GM23248 (cell line): ENCODE data around the gene EIPR1. TPM values are rescaled to one million over a fixed set of nuclear protein-coding genes. Genes with fewer than 3 reads are reported as not detected.

Experiments used
- DNase-seq: peaks from one replicate; pipeline ENCODE4 v3.0.0-alpha.2; 2015
- H2AFZ ChIP-seq: fragments of 200-600 bp; sonication (generic); 2 replicates; pipeline ENCODE4 v1.6.1; 2016; ENCODE audit warnings: antibody characterized with exemption
- H3F3A ChIP-seq: fragments of 200-600 bp; sonication (generic); 2 replicates; pipeline ENCODE4 v1.6.1; 2016; ENCODE audit warnings: mild to moderate bottlenecking, antibody characterized with exemption, mixed run types; ENCODE audit not compliant: insufficient read depth
- H3K27ac ChIP-seq: fragments of 200-600 bp; sonication (generic); 2 replicates; pipeline ENCODE4 v1.5.1; 2016; ENCODE audit warnings: mild to moderate bottlenecking
- H3K27me3 ChIP-seq: fragments of 200-600 bp; sonication (generic); replicated peaks from 2 replicates; pipeline ENCODE4 v1.6.1; 2016; ENCODE audit warnings: mild to moderate bottlenecking; ENCODE audit not compliant: insufficient read depth
- H3K36me3 ChIP-seq: fragments of 200-600 bp; sonication (generic); 2 replicates; pipeline ENCODE4 v1.6.1; 2016; ENCODE audit warnings: low read depth, mild to moderate bottlenecking
- H3K4me1 ChIP-seq: fragments of 200-600 bp; sonication (generic); 2 replicates; pipeline ENCODE4 v1.6.1; 2016; ENCODE audit warnings: mild to moderate bottlenecking; ENCODE audit not compliant: insufficient read depth
- H3K4me2 ChIP-seq: fragments of 200-600 bp; sonication (generic); one replicate; pipeline ENCODE4 v1.6.1; 2016; ENCODE audit warnings: mild to moderate bottlenecking; ENCODE audit not compliant: unreplicated experiment
- H3K4me3 ChIP-seq: fragments of 200-600 bp; sonication (generic); 2 replicates; pipeline ENCODE4 v1.5.1; 2016; ENCODE audit warnings: mild to moderate bottlenecking
- H3K79me2 ChIP-seq: fragments of 200-600 bp; sonication (generic); 2 replicates; pipeline ENCODE4 v1.6.1; 2016; ENCODE audit warnings: mild to moderate bottlenecking; ENCODE audit not compliant: insufficient read depth
- H3K9ac ChIP-seq: fragments of 200-600 bp; sonication (generic); 2 replicates; pipeline ENCODE4 v1.6.1; 2016; ENCODE audit warnings: mild to moderate bottlenecking
- H3K9me2 ChIP-seq: fragments of 200-600 bp; sonication (generic); 2 replicates; pipeline ENCODE4 v1.6.1; 2016; ENCODE audit warnings: mixed run types, mild to moderate bottlenecking, moderate library complexity; ENCODE audit not compliant: insufficient read depth
- H3K9me3 ChIP-seq: fragments of 200-600 bp; sonication (generic); one replicate; pipeline ENCODE4 v1.6.1; 2017; ENCODE audit warnings: low read depth
- H4K20me1 ChIP-seq: fragments of 200-600 bp; sonication (generic); 2 replicates; pipeline ENCODE4 v1.6.0; 2016; ENCODE audit not compliant: insufficient read depth
- EZH2 ChIP-seq: fragments of 200-600 bp; sonication (generic); IDR thresholded peaks from 2 replicates; pipeline ENCODE4 v1.6.1; 2018; ENCODE audit warnings: antibody characterized with exemption, mild to moderate bottlenecking; ENCODE audit not compliant: insufficient read depth, poor library complexity, severe bottlenecking
- EZH2phosphoT487 ChIP-seq: fragments of 200-600 bp; sonication (generic); IDR thresholded peaks from 2 replicates; pipeline ENCODE4 v1.6.1; 2018; ENCODE audit warnings: antibody characterized with exemption, moderate library complexity, mild to moderate bottlenecking, low read depth; ENCODE audit not compliant: insufficient read depth
- WGBS, 2 experiments: methylation state at CpG; one replicate each; pipeline ENCODE4 v1.1.6; 2015 to 2017; ENCODE audit warnings: low lambda C conversion rate in 2 of 2, low coverage in 1 of 2; ENCODE audit errors: missing lambda C conversion rate in 2 of 2; 5-methylcytosine and 5-hydroxymethylcytosine counted together
- in situ Hi-C: fragments of 300-500 bp; cut with MboI; formaldehyde crosslinking; loops from 2 replicates; pipeline ENCODE4 v1.15.0; 2020
- polyA plus RNA-seq: library from polyadenylated mRNA; unstranded; fragments of >200 nt; fragmentation: Nextera tagmentation; extraction: Ambion mirVana; gene quantifications from 2 replicates; pipeline ENCODE4 v1.2.1, GENCODE V29; 2016
- total RNA-seq: library from RNA; depleted of rRNA; stranded (reverse); fragments of >200 nt; shearing (Covaris generic); gene quantifications from 2 replicates; pipeline ENCODE4 v1.2.3, GENCODE V29; 2014

The EIPR1 gene
- total and polyA plus RNA-seq, 2 experiments from 2014 or later, result 20.2 to 46.5 TPM

GRCh38 chr2:3192920-3193319 is 184.7 kb downstream of the EIPR1 start:
- in situ Hi-C loops, result no loop called here
- Histone ChIP-seq H3K9me2 (no peaks in the 10 kb centered on the region), H3K4me1 (no peaks in the 10 kb centered on the region), H3K27me3 (no peaks in the 10 kb centered on the region), H3K36me3 (no peaks in the 10 kb centered on the region), H4K20me1 (no peaks in the 10 kb centered on the region), H2AFZ (no peak overlapping the region), H3K4me3 (no peak overlapping the region), H3F3A (no peaks in the 10 kb centered on the region), H3K79me2 (no peaks in the 10 kb centered on the region), H3K4me2 (no peak overlapping the region), H3K9ac (no peak overlapping the region), H3K9me3 (no peaks in the 10 kb centered on the region), H3K27ac (no peak overlapping the region)
- 98 to 99% methylated on average over 7 of the region's 7 CpGs for WGBS, 2 experiments
- no peak for DNase-seq
- no peak for TF ChIP-seq EZH2phosphoT487
- no peak for TF ChIP-seq EZH2

GRCh38 chr2:3192281-3192818 is 185.3 kb downstream of the EIPR1 start:
- Histone ChIP-seq H3K4me2 (no peak overlapping the region), H2AFZ (no peak overlapping the region), H3K9me3 (no peaks in the 10 kb centered on the region), H3F3A (no peaks in the 10 kb centered on the region), H3K36me3 (no peaks in the 10 kb centered on the region), H3K27ac (no peak overlapping the region), H3K79me2 (no peaks in the 10 kb centered on the region), H3K9me2 (no peaks in the 10 kb centered on the region), H3K4me1 (no peaks in the 10 kb centered on the region), H3K4me3 (no peak overlapping the region), H4K20me1 (no peaks in the 10 kb centered on the region), H3K27me3 (no peaks in the 10 kb centered on the region), H3K9ac (no peak overlapping the region)
- WGBS, 2 experiments, result 96 to 97% methylated on average over 17 of the region's 17 CpGs
- no peak for DNase-seq
- in situ Hi-C loops, result no loop called here
- no peak for TF ChIP-seq EZH2
- TF ChIP-seq EZH2phosphoT487, result no peak

GRCh38 chr2:3189961-3190360 is 187.7 kb downstream of the EIPR1 start:
- Histone ChIP-seq H3K9me3 (no peaks in the 10 kb centered on the region), H3K9ac (no peak overlapping the region), H3K27me3 (no peaks in the 10 kb centered on the region), H3K9me2 (no peaks in the 10 kb centered on the region), H3K79me2 (no peaks in the 10 kb centered on the region), H3F3A (no peaks in the 10 kb centered on the region), H4K20me1 (no peaks in the 10 kb centered on the region), H3K27ac (no peak overlapping the region), H3K4me1 (no peaks in the 10 kb centered on the region), H3K4me2 (no peak overlapping the region), H3K4me3 (no peak overlapping the region), H2AFZ (no peak overlapping the region), H3K36me3 (no peaks in the 10 kb centered on the region)
- 98 to 99% methylated on average over 6 to 8 of the region's 8 CpGs for WGBS, 2 experiments
- in situ Hi-C loops, result no loop called here
- no peak for DNase-seq
- no peak for TF ChIP-seq EZH2phosphoT487

- Histone ChIP-seq H3K9me3 (no peaks in the 10 kb centered on the region), H4K20me1 (no peaks in the 10 kb centered on the region), H3K4me2 (no peak overlapping the region), H2AFZ (no peak overlapping the region), H3K4me1 (no peaks in the 10 kb centered on the region), H3K27me3 (no peaks in the 10 kb centered on the region), H3K27ac (no peak overlapping the region), H3F3A (no peaks in the 10 kb centered on the region), H3K79me2 (no peaks in the 10 kb centered on the region), H3K36me3 (no peaks in the 10 kb centered on the region), H3K9me2 (no peaks in the 10 kb centered on the region), H3K9ac (no peak overlapping the region), H3K4me3 (no peak overlapping the region)
- no peak for TF ChIP-seq EZH2phosphoT487
- no peak for TF ChIP-seq EZH2
- no peak for DNase-seq
- 90 to 93% methylated on average over 22 to 26 of the region's 26 CpGs for WGBS, 2 experiments
- in situ Hi-C loops, result no loop called here
Observed at GRCh38 chr2:3189076-3189591, 188.5 kb downstream of the EIPR1 start.
